IPS-20b (cell line): Measurements from ENCODE around the gene SETD7.
A peak's percentile ranks its signal among the peaks of the same experiment; 100 is the strongest.
"Not testable (repeated sequence)": the region's sequence is repeated elsewhere in the genome, so short reads cannot be mapped to it uniquely, and the experiment has no call there.

Source experiments
- H3K27ac ChIP-seq: one replicate; pipeline ENCODE4 v1.5.1; 2013; ENCODE audit warnings: low read length
- H3K27me3 ChIP-seq: 2 replicates; pipeline ENCODE4 v1.6.1; 2013; ENCODE audit warnings: mild to moderate bottlenecking, low read length, inconsistent platforms; ENCODE audit not compliant: insufficient read depth
- H3K36me3 ChIP-seq: 2 replicates; pipeline ENCODE4 v1.6.1; 2013; ENCODE audit warnings: low read depth, mild to moderate bottlenecking, inconsistent platforms, low read length, moderate library complexity; ENCODE audit not compliant: insufficient read depth
- H3K4me1 ChIP-seq: 2 replicates; pipeline ENCODE4 v1.6.1; 2013; ENCODE audit warnings: mild to moderate bottlenecking, control low read depth, inconsistent platforms, low read length, moderate library complexity; ENCODE audit not compliant: insufficient read depth
- H3K4me3 ChIP-seq: 2 replicates; pipeline ENCODE4 v1.5.1; 2013; ENCODE audit warnings: mild to moderate bottlenecking, low read length, inconsistent platforms
- H3K9ac ChIP-seq: 2 replicates; pipeline ENCODE4 v1.6.1; 2013; ENCODE audit warnings: low read depth, mild to moderate bottlenecking, inconsistent platforms, low read length, moderate library complexity
- H3K9me3 ChIP-seq: 2 replicates; pipeline ENCODE4 v1.6.1; 2013; ENCODE audit warnings: mild to moderate bottlenecking, low read depth, low read length, inconsistent platforms; ENCODE audit not compliant: insufficient read depth

SETD7 gene

GRCh38 chr4:139457318-139457717, 98.7 kb downstream of the SETD7 start:
- no peaks in the 10 kb centered on the region for H3K9me3 ChIP-seq
- H3K9ac ChIP-seq: no peak overlapping the region
- no peak overlapping the region for H3K27ac ChIP-seq

GRCh38 chr4:139455126-139455538, 100.9 kb downstream of the SETD7 start:
- Histone ChIP-seq H3K27ac (no peak overlapping the region), H3K4me1 (peaks cover 27% of the 10 kb centered on the region), H3K36me3 (no peaks in the 10 kb centered on the region), H3K27me3 (no peaks in the 10 kb centered on the region), H3K4me3 (peak overlapping the region; percentile 98), H3K9ac (peak overlapping the region; percentile 89), H3K9me3 (no peaks in the 10 kb centered on the region)

More at GRCh38 chr4:139457318-139457717, 98.7 kb downstream of the SETD7 start:
- H3K36me3 ChIP-seq: no peaks in the 10 kb centered on the region
- H3K4me1 ChIP-seq: peaks cover 37% of the 10 kb centered on the region
- H3K4me3 ChIP-seq: no peak overlapping the region
- no peaks in the 10 kb centered on the region for H3K27me3 ChIP-seq

GRCh38 chr4:139454111-139455045, 101.6 kb downstream of the SETD7 start, which contains the start of gene RAB33B:
TSS of gene RAB33B (plus strand) at chr4:139454121. CDS start at chr4:139454196, 75 bp downstream.
- Histone ChIP-seq H3K9ac (peak within 1 kb of the TSS; percentile 89), H3K4me1 (peaks cover 23% of the 10 kb centered on the region), H3K9me3 (no peaks in the 10 kb centered on the region), H3K4me3 (peak within 1 kb of the TSS; percentile 98), H3K36me3 (no peaks in the 10 kb centered on the region), H3K27ac (peak within 1 kb of the TSS; percentile 44), H3K27me3 (no peaks in the 10 kb centered on the region)

- Histone ChIP-seq H3K4me1 (peaks cover 23% of the 10 kb centered on the region), H3K9me3 (no peaks in the 10 kb centered on the region), H3K4me3 (peak overlapping the region; percentile 98), H3K27ac (peak overlapping the region; percentile 44), H3K36me3 (no peaks in the 10 kb centered on the region), H3K27me3 (no peaks in the 10 kb centered on the region), H3K9ac (peak overlapping the region; percentile 89)
Observed at GRCh38 chr4:139453371-139454110, 102.5 kb downstream of the SETD7 start.

GRCh38 chr4:139453041-139453370, 103.0 kb downstream of the SETD7 start:
- peaks cover 23% of the 10 kb centered on the region for H3K4me1 ChIP-seq
- no peaks in the 10 kb centered on the region for H3K36me3 ChIP-seq
- H3K9ac ChIP-seq: peak overlapping the region; percentile 89
- H3K27ac ChIP-seq: peak overlapping the region; percentile 44
- H3K4me3 ChIP-seq: peak overlapping the region; percentile 98
- no peaks in the 10 kb centered on the region for H3K27me3 ChIP-seq
- no peaks in the 10 kb centered on the region for H3K9me3 ChIP-seq

GRCh38 chr4:139451997-139452396, 104.0 kb downstream of the SETD7 start:
- Histone ChIP-seq H3K27ac (no peak overlapping the region), H3K9me3 (no peaks in the 10 kb centered on the region), H3K27me3 (no peaks in the 10 kb centered on the region), H3K9ac (peak overlapping the region; percentile 89), H3K36me3 (no peaks in the 10 kb centered on the region), H3K4me1 (peaks cover 23% of the 10 kb centered on the region), H3K4me3 (peak overlapping the region; percentile 98)

- Histone ChIP-seq H3K27me3 (no peaks in the 10 kb centered on the region), H3K9me3 (no peaks in the 10 kb centered on the region), H3K4me1 (peaks cover 15% of the 10 kb centered on the region; the same call in 1 of the 2 replicates), H3K4me3 (no peak overlapping the region), H3K9ac (no peak overlapping the region), H3K27ac (no peak overlapping the region), H3K36me3 (no peaks in the 10 kb centered on the region)
Observed at GRCh38 chr4:139450586-139450985, 105.4 kb downstream of the SETD7 start.

- not testable (repeated sequence) for H3K36me3 ChIP-seq, H3K4me3 ChIP-seq, H3K9ac ChIP-seq
Observed at GRCh38 chr4:139447078-139447477, 108.9 kb downstream of the SETD7 start.

More at GRCh38 chr4:139447078-139447477, 108.9 kb downstream of the SETD7 start:
- not testable (repeated sequence) for H3K9me3 ChIP-seq, H3K4me1 ChIP-seq, H3K27me3 ChIP-seq, H3K27ac ChIP-seq
